Breast epithelium (tissue), 3 donors: ENCODE results near the gene HSFY2.
"Not testable (repeated sequence)": the region's sequence is repeated elsewhere in the genome, so short reads cannot be mapped to it uniquely, and the experiment has no call there.

Experiments
- CTCF ChIP-seq, 3 donors: fragments of 450-650 bp; IDR thresholded peaks; one replicate each; pipeline ENCODE4 v1.5.1; 2016 to 2017; ENCODE audit warnings: antibody characterized with exemption in 3 of 3, mild to moderate bottlenecking in 3 of 3, moderate library complexity in 3 of 3
- POLR2A ChIP-seq: fragments of 450-650 bp; IDR thresholded peaks from one replicate; pipeline ENCODE4 v1.6.1; 2016; ENCODE audit warnings: antibody characterized with exemption, mild to moderate bottlenecking, moderate library complexity

GRCh38 chrY:18723714-18724113 lies 49.8 kb downstream of the HSFY2 start:
- TF ChIP-seq POLR2A; CTCF (IDR thresholded peaks at IDR 0.05): not testable (repeated sequence)
